Measurements from ENCODE around the gene KRTAP10-9. TPM values are rescaled to one million over a fixed set of nuclear protein-coding genes. Genes with fewer than 3 reads are reported as not detected.
"Not testable (repeated sequence)": the region's sequence is repeated elsewhere in the genome, so short reads cannot be mapped to it uniquely, and the experiment has no call there.

Gene KRTAP10-9
- polyA plus RNA-seq, 1 of the 3 experiments (the other 2 are of a cell fraction), result not detected

DNA sequence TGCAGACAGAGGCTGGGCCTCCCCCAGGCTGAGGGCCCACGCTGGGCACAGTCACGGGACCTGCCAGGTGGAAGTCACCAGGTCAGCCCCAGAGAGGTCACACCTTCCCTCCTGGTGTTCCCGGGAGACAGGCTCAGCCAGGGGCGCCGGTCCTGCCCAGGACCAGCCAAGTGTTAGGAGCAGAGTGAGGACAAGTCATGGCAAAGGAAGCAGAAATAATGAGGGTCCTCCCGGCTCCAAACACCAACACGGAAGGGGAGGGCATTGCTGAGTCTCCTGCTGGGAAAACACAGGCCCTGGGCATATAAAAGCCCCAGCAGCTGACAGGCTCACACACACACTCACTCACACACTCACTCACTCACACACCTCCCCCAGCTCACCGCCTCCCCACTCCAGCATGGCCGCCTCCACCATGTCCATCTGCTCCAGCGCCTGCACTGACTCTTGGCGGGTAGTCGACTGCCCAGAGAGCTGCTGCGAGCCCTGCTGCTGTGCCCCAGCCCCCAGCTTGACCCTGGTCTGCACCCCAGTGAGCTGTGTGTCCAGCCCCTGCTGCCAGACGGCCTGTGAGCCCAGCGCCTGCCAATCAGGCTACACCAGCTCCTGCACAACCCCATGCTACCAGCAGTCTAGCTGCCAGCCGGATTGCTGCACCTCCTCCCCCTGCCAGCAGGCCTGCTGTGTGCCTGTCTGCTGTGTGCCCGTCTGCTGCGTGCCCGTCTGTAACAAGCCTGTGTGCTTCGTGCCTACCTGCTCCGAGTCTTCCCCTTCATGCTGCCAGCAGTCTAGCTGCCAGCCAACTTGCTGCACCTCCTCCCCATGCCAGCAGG is 10.3 kb downstream of the KRTAP10-9 start, which contains the start of gene KRTAP10-10:
Gene KRTAP10-10, plus strand, starts transcription at position 339 of the 833 bp plus-strand sequence. Its CDS starts 62 bp downstream, at position 401.
- CTCF ChIA-PET, result interaction anchor here (1.1 kb wide), 1 partner anchor 12 kb away, joined by 4 read pairs; no protein-coding TSS in a partner anchor
- Histone ChIP-seq H3K79me2 (ENCODE audit: insufficient read depth) (no peaks in the 10 kb centered on the region), H3K36me3 (replicated peaks in 1 of 2; ENCODE audit: control insufficient read depth in 1 of 2, insufficient read depth in 2 of 2, low read length in 1 of 2) (no peaks in the 10 kb centered on the region), H3K9ac (no peak within 1 kb of the TSS), H3F3A (replicated peaks; ENCODE audit: insufficient read depth) (no peaks in the 10 kb centered on the region), H3K27me3 (ENCODE audit: insufficient read depth) (peaks cover 8% of the 10 kb centered on the region; the same call in 1 of the 2 replicates), H3K4me3 (ENCODE audit: low read depth in 2 of 2, low read length in 1 of 2) (no peak within 1 kb of the TSS), H3K9me3 (0 out of 2 replicates have a peak, but pooled peaks cover 6% of the 10 kb centered on the region), H3K4me1 (ENCODE audit: control insufficient read depth in 1 of 2, insufficient read depth in 2 of 2, low read depth in 1 of 2, low read length in 1 of 2) (no peaks in the 10 kb centered on the region; a peak in 1 of 4 replicates), H3K4me2 (no peak within 1 kb of the TSS), H3K27ac (ENCODE audit: low read depth in 2 of 2, low read length in 1 of 2) (no peak within 1 kb of the TSS), H2AFZ (ENCODE audit: low read depth) (no peak within 1 kb of the TSS), H3K9me2 (no peaks in the 10 kb centered on the region), H4K20me1 (ENCODE audit: insufficient read depth) (no peaks in the 10 kb centered on the region)
- TF ChIP-seq SMC3 (IDR thresholded peaks at IDR 0.05; ENCODE audit: low read depth, low read length) (no peak), RXRA (IDR thresholded peaks at IDR 0.05; ENCODE audit: borderline replicate concordance, low read depth) (no peak), PBX3 (IDR thresholded peaks at IDR 0.05) (no peak), FOSL2 (IDR thresholded peaks at IDR 0.05; ENCODE audit: borderline replicate concordance, low read depth) (no peak), GABPA (IDR thresholded peaks at IDR 0.05; ENCODE audit: low read depth) (no peak), GATA2 (CRISPR knock-in tag; IDR thresholded peaks at IDR 0.05) (no peak)
- TF ChIP-seq, protein P1, sequence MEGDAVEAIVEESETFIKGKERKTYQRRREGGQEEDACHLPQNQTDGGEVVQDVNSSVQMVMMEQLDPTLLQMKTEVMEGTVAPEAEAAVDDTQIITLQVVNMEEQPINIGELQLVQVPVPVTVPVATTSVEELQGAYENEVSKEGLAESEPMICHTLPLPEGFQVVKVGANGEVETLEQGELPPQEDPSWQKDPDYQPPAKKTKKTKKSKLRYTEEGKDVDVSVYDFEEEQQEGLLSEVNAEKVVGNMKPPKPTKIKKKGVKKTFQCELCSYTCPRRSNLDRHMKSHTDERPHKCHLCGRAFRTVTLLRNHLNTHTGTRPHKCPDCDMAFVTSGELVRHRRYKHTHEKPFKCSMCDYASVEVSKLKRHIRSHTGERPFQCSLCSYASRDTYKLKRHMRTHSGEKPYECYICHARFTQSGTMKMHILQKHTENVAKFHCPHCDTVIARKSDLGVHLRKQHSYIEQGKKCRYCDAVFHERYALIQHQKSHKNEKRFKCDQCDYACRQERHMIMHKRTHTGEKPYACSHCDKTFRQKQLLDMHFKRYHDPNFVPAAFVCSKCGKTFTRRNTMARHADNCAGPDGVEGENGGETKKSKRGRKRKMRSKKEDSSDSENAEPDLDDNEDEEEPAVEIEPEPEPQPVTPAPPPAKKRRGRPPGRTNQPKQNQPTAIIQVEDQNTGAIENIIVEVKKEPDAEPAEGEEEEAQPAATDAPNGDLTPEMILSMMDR (IDR thresholded peaks at IDR 0.05), result no peak
- 10% methylated on average over 17 of the region's 21 CpGs for WGBS (ENCODE audit: low lambda C conversion rate)
- POLR2A ChIA-PET, result no interaction called here
- no peak for DNase-seq

GRCh38 chr21:44637851-44638348 is 11.0 kb downstream of the KRTAP10-9 start:
- H3K36me3 ChIP-seq (replicated peaks in 1 of 2; ENCODE audit: control insufficient read depth in 1 of 2, insufficient read depth in 2 of 2, low read length in 1 of 2); H3K9ac ChIP-seq; H3K79me2 ChIP-seq (ENCODE audit: insufficient read depth); H3K4me1 ChIP-seq (ENCODE audit: control insufficient read depth in 1 of 2, insufficient read depth in 2 of 2, low read depth in 1 of 2, low read length in 1 of 2); POLR2A ChIA-PET; H4K20me1 ChIP-seq (ENCODE audit: insufficient read depth); H3K9me3 ChIP-seq; H3K4me2 ChIP-seq; H3K9me2 ChIP-seq; H3K4me3 ChIP-seq (ENCODE audit: low read depth in 2 of 2, low read length in 1 of 2); DNase-seq; H2AFZ ChIP-seq (ENCODE audit: low read depth); H3K27ac ChIP-seq (ENCODE audit: low read depth in 2 of 2, low read length in 1 of 2); H3K27me3 ChIP-seq (ENCODE audit: insufficient read depth); H3F3A ChIP-seq (replicated peaks; ENCODE audit: insufficient read depth): not testable (repeated sequence)
- CTCF ChIA-PET, result interaction anchor here (1.1 kb wide), 1 partner anchor 12 kb away, joined by 4 read pairs; no protein-coding TSS in a partner anchor
- 11% methylated on average over 1 of the region's 12 CpGs for WGBS (ENCODE audit: low lambda C conversion rate)

DNA sequence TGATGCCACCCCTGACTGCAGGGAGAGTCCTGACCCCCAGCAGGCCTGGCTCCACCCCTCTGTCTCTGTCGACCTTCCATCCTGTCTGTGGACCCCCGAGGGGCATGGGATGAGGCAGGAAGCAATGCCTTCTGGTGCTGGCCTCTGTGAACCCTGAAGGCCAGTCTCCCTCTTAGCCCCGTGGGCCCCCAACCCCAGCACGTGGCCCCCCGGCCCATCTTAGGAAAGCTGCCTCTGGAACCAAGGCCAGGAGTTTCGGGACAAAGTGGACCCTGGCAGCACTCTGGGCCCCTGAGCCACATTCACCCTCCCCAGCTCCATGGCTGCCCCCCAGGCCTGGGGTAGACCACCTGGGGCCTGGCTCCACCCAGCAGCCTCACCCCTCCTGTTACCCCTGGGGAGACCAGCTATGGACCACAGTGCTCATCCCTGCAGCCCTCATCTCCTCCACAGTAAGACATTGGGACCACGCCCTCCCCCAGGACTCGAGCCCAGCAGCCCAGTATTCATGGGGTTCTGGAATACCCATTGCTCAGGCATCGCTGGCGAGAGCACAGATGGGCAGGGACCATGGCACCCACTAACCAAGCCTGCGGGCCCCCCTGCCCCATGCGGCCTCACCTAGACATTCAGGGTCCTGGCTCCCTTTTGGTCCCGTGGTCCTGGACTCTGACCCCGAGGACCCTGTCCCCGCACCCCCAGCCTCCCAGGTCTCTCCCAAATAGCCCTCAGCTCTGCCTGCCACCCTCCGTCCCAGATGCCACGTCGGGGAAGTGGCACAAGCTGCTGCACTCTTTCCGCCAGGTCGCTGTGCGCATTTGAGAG is 11.8 kb downstream of the KRTAP10-9 start:
- POLR2A ChIA-PET; H3F3A ChIP-seq (replicated peaks; ENCODE audit: insufficient read depth); H3K9me2 ChIP-seq; H3K9ac ChIP-seq; H3K27ac ChIP-seq (ENCODE audit: low read depth in 2 of 2, low read length in 1 of 2); H2AFZ ChIP-seq (ENCODE audit: low read depth); H4K20me1 ChIP-seq (ENCODE audit: insufficient read depth); H3K27me3 ChIP-seq (ENCODE audit: insufficient read depth); H3K36me3 ChIP-seq (replicated peaks in 1 of 2; ENCODE audit: control insufficient read depth in 1 of 2, insufficient read depth in 2 of 2, low read length in 1 of 2); H3K79me2 ChIP-seq (ENCODE audit: insufficient read depth); H3K4me3 ChIP-seq (ENCODE audit: low read depth in 2 of 2, low read length in 1 of 2); DNase-seq; CTCF ChIA-PET; H3K4me2 ChIP-seq; H3K4me1 ChIP-seq (ENCODE audit: control insufficient read depth in 1 of 2, insufficient read depth in 2 of 2, low read depth in 1 of 2, low read length in 1 of 2); H3K9me3 ChIP-seq: not testable (repeated sequence)
- 4% methylated on average over 6 of the region's 21 CpGs for WGBS (ENCODE audit: low lambda C conversion rate)
